ENCODE data around the gene CEND1. TPM values are rescaled to one million over a fixed set of nuclear protein-coding genes. Genes with fewer than 3 reads are reported as not detected.

The CEND1 gene
- total RNA-seq, 1 experiment from 2014 or later: 0.81 TPM

DNA sequence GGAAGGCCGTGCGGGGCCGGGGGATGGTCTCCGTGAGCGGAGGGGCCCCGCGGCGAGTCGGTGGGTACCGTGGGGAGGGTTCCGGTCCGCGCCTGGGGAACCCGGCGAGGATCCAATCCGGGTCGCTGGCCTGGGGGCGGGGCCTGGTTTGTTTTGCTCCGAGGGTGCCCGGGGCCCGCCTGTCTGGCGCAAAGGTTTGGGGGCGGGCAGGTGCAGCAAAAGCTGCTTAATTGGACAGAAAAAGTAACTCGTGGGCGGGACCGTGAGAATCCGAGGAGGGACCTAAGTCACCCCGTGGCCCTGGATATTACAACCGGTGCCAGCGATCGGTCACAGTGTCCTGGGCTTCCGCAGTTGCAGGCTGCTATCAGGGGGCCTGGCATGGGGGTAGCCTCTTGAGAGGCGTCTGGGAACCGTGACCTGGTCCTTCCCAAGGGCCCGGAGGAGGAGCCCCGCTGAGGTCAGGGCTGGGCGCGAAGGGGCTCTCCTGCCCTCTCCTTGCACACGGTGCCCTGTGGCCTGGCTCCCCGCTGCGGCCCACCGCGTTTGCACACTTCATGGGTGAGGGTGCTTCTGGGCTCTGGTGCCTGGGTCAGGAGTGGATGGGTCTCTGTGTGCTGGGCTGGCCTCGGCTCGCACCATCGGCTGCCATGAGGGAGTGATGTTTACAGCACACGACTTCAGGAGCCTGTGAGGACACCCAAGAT lies 30.2 kb upstream of the CEND1 start:
- Histone ChIP-seq H2BK20ac (ENCODE audit: low read depth, low read length, poor library complexity, severe bottlenecking) (no peak overlapping the region), H3K23me2 (ENCODE audit: insufficient read length, low read depth, low read length, poor library complexity, severe bottlenecking) (peaks cover 5% of the 10 kb centered on the region), H3K4me1 (ENCODE audit: insufficient read depth, low read length) (no peaks in the 10 kb centered on the region), H4K20me1 (ENCODE audit: control insufficient read depth, insufficient read depth, insufficient read length) (no peaks in the 10 kb centered on the region), H4K91ac (ENCODE audit: insufficient read length, low read depth, low read length) (no peak overlapping the region), H3K18ac (ENCODE audit: insufficient read length, low read depth, low read length) (no peak overlapping the region), H2BK12ac (ENCODE audit: insufficient read length, low read depth, low read length) (no peak overlapping the region), H2BK120ac (ENCODE audit: low read depth, low read length, poor library complexity, severe bottlenecking) (no peak overlapping the region), H3T11ph (ENCODE audit: low read length) (no peak overlapping the region), H2AFZ (ENCODE audit: low read length) (no peak overlapping the region), H4K5ac (ENCODE audit: insufficient read length, low read depth, low read length) (no peak overlapping the region), H3K56ac (ENCODE audit: insufficient read length, low read depth, low read length) (no peak overlapping the region), H3K4ac (ENCODE audit: low read depth, low read length) (no peak overlapping the region), H3K9me3 (ENCODE audit: control insufficient read depth, low read depth, low read length) (no peaks in the 10 kb centered on the region), H2BK5ac (ENCODE audit: insufficient read length, low read length) (no peak overlapping the region), H2BK15ac (ENCODE audit: low read depth, low read length) (no peak overlapping the region), H3K79me2 (ENCODE audit: insufficient read depth, low read length) (no peaks in the 10 kb centered on the region), H3K9ac (ENCODE audit: extremely low read depth, insufficient read length, low read length) (no peak overlapping the region), H3K23ac (ENCODE audit: insufficient read length, low read depth, low read length) (no peak overlapping the region), H3K4me2 (ENCODE audit: insufficient read depth, insufficient read length, low read length) (peak overlapping the region; percentile 46), H2AK5ac (ENCODE audit: insufficient read length, low read length) (no peak overlapping the region), H3K14ac (ENCODE audit: insufficient read depth, low read length) (no peak overlapping the region; the same call in 1 of the 2 replicates), H3K27me3 (ENCODE audit: insufficient read depth, low read length) (no peaks in the 10 kb centered on the region), H3K79me1 (ENCODE audit: insufficient read depth, low read depth, low read length, poor library complexity, severe bottlenecking) (no peaks in the 10 kb centered on the region), H3K27ac (ENCODE audit: insufficient read length, low read depth, low read length) (no peak overlapping the region), H4K8ac (replicated peaks; ENCODE audit: insufficient read length, low read depth, low read length) (no peak overlapping the region)
- H3K27me3 Mint-ChIP-seq (ENCODE audit: low read depth): peaks cover 4% of the 10 kb centered on the region
- H3K27ac Mint-ChIP-seq: peak overlapping the region in 1 of 3 experiments; percentile 85; a peak in 1 of 7 replicates
- peaks cover 2 to 23% (median 10%) of the 10 kb centered on the region in 3 experiments; a peak in 6 of 7 replicates for H3K36me3 Mint-ChIP-seq (ENCODE audit: insufficient read depth in 1 of 3, low read depth in 3 of 3)
- H3K9me3 Mint-ChIP-seq: no peaks in the 10 kb centered on the region; a peak in 1 of 5 replicates
- TF ChIP-seq, protein P1, sequence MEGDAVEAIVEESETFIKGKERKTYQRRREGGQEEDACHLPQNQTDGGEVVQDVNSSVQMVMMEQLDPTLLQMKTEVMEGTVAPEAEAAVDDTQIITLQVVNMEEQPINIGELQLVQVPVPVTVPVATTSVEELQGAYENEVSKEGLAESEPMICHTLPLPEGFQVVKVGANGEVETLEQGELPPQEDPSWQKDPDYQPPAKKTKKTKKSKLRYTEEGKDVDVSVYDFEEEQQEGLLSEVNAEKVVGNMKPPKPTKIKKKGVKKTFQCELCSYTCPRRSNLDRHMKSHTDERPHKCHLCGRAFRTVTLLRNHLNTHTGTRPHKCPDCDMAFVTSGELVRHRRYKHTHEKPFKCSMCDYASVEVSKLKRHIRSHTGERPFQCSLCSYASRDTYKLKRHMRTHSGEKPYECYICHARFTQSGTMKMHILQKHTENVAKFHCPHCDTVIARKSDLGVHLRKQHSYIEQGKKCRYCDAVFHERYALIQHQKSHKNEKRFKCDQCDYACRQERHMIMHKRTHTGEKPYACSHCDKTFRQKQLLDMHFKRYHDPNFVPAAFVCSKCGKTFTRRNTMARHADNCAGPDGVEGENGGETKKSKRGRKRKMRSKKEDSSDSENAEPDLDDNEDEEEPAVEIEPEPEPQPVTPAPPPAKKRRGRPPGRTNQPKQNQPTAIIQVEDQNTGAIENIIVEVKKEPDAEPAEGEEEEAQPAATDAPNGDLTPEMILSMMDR (conservative IDR thresholded peaks at IDR 0.05): no peak
- H3K4me1 Mint-ChIP-seq: peaks cover 11 to 25% of the 10 kb centered on the region in 2 experiments
- no CpG with 5 or more reads among the region's 47 CpGs for WGBS (ENCODE audit: extremely low coverage, insufficient read length, low lambda C conversion rate)
- DNase-seq: peak; percentile 83
- H3K4me3 Mint-ChIP-seq: peak overlapping the region; percentile 76 to 87

Data from H9 (cell line).